Prostate gland (tissue), 2 donors: ENCODE measurements around the gene B4GALT4.

Experiments
- POLR2A ChIP-seq: fragments of 450-650 bp; IDR thresholded peaks from one replicate; pipeline ENCODE4 v1.6.1; 2016; ENCODE audit warnings: antibody characterized with exemption, mild to moderate bottlenecking
- POLR2AphosphoS5 ChIP-seq: sonication (generic); formaldehyde crosslinking; IDR thresholded peaks from one replicate; pipeline ENCODE4 v1.6.1; 2017; ENCODE audit warnings: antibody characterized with exemption
- TF ChIP-seq, protein P1 (sequence below), 4 experiments: fragments of 200-600 bp in 2 of 4; fragments of 450-650 bp in 2 of 4; sonication (generic) in 2 of 4; IDR thresholded peaks; 1 replicate in 3 of 4; 2 replicates in 1 of 4; pipeline ENCODE4 v1.5.1; 2016 to 2019; ENCODE audit warnings: antibody characterized with exemption in 4 of 4, mild to moderate bottlenecking in 2 of 4, moderate library complexity in 2 of 4

DNA sequence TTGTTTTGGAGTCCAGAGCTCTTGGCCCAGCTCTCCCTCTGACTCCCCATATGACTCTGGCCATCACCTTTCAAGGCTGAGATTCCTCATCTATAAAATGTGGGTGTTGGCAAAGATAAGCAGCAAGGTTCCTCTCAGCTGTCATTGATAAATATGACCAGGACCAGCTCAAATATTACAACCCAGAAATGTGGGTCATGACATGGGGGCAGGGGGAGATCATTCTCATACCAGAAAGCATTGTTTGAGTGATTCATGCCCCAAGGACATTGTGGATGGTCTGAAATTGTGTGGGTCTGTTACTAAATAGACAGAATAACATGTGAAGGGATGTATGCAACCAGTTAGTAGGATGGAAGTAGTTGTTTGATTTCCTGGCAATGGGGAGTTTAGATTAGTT is 53.4 kb downstream of the B4GALT4 start:
- TF ChIP-seq, protein P1, sequence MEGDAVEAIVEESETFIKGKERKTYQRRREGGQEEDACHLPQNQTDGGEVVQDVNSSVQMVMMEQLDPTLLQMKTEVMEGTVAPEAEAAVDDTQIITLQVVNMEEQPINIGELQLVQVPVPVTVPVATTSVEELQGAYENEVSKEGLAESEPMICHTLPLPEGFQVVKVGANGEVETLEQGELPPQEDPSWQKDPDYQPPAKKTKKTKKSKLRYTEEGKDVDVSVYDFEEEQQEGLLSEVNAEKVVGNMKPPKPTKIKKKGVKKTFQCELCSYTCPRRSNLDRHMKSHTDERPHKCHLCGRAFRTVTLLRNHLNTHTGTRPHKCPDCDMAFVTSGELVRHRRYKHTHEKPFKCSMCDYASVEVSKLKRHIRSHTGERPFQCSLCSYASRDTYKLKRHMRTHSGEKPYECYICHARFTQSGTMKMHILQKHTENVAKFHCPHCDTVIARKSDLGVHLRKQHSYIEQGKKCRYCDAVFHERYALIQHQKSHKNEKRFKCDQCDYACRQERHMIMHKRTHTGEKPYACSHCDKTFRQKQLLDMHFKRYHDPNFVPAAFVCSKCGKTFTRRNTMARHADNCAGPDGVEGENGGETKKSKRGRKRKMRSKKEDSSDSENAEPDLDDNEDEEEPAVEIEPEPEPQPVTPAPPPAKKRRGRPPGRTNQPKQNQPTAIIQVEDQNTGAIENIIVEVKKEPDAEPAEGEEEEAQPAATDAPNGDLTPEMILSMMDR (IDR thresholded peaks at IDR 0.05): no peak
- TF ChIP-seq POLR2AphosphoS5: no peak
- TF ChIP-seq POLR2A: no peak
